ENCODE results near the gene ELK4. TPM values are rescaled to one million over a fixed set of nuclear protein-coding genes. Genes with fewer than 3 reads are reported as not detected.

ELK4 gene, protein sequence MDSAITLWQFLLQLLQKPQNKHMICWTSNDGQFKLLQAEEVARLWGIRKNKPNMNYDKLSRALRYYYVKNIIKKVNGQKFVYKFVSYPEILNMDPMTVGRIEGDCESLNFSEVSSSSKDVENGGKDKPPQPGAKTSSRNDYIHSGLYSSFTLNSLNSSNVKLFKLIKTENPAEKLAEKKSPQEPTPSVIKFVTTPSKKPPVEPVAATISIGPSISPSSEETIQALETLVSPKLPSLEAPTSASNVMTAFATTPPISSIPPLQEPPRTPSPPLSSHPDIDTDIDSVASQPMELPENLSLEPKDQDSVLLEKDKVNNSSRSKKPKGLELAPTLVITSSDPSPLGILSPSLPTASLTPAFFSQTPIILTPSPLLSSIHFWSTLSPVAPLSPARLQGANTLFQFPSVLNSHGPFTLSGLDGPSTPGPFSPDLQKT
- 10 to 100 TPM; 18.5 to 54.9 (median 36.5) TPM for total RNA-seq
- polyA plus RNA-seq, result 10 to 100 TPM in 1 of 2 donors, 1 to 10 TPM in 1; 5.0 to 11.3 TPM
- long read RNA-seq, donor 1, full-length matches to known transcripts, result 3 of 4 reads
- long read RNA-seq, donor 1, partial matches to known transcripts, result 0 of 4 reads
- long read RNA-seq, donor 1, other reads (novel, unspliced or antisense), result 1 of 4 reads
- long read RNA-seq, donor 2, partial matches to known transcripts, result 0 of 5 reads
- long read RNA-seq, donor 2, other reads (novel, unspliced or antisense), result 5 of 5 reads
- long read RNA-seq, donor 3, full-length matches to known transcripts, result 3 of 8 reads
- long read RNA-seq, donor 3, partial matches to known transcripts, result 0 of 8 reads
- long read RNA-seq, donor 3, other reads (novel, unspliced or antisense), result 5 of 8 reads

DNA sequence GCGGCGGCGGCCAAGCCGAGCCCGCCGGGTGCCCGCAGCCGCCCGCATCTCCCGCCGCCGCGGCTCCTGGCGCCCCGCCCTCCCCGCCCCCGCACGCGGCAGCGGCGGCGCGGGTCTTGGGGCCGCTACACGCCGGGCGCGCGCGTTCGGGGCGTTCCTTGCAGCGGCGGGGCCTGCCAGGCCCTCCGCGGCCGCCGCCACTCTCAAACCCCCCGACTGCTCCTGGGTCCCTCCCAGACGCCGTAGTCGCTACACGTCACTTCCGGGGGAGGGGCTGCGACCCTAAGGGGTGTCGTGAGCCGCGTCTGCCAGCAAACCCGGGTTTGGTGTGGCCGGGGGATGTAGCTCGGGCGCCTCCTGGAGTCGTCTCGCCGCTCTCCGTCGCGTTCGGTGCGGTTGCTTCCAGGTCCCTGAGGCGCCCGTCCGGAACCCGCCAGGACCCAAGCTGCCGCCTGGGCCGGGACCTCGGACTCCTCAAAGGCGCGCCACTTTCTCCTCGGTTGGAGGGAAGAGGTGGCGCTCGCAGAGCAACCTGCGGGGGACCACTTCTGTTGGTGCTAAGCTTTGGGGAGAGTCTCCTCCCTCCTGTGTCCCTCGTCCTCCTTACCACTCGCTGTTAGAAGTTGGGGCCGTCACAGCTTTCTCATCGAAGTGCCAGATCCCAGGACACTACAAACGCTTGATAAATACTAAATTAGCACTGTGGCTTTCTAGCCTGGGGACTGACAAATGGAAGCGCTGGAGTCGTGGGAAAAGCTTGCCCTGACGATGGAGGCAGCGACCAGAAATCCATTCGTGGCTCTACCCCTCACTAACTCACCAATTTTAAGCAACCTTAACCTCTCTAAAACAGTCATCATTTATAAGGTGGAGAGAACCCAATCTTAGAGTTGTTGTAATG, at the start of gene ELK4:
Gene ELK4, minus strand, starts transcription at position 244 of the 901 bp plus-strand sequence. CDS start 8,129 bp downstream, outside the sequence.
- TF ChIP-seq POLR2A (IDR thresholded peaks at IDR 0.05), result peak in 1 of 2 donors; percentile 97
- TF ChIP-seq, protein P1, sequence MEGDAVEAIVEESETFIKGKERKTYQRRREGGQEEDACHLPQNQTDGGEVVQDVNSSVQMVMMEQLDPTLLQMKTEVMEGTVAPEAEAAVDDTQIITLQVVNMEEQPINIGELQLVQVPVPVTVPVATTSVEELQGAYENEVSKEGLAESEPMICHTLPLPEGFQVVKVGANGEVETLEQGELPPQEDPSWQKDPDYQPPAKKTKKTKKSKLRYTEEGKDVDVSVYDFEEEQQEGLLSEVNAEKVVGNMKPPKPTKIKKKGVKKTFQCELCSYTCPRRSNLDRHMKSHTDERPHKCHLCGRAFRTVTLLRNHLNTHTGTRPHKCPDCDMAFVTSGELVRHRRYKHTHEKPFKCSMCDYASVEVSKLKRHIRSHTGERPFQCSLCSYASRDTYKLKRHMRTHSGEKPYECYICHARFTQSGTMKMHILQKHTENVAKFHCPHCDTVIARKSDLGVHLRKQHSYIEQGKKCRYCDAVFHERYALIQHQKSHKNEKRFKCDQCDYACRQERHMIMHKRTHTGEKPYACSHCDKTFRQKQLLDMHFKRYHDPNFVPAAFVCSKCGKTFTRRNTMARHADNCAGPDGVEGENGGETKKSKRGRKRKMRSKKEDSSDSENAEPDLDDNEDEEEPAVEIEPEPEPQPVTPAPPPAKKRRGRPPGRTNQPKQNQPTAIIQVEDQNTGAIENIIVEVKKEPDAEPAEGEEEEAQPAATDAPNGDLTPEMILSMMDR (IDR thresholded peaks at IDR 0.05), result peak; percentile 67 to 92 (median 76)
- 1 to 6% (median 1%) methylated on average over 6 to 83 of the region's 83 CpGs for WGBS, 4 donors

DNA sequence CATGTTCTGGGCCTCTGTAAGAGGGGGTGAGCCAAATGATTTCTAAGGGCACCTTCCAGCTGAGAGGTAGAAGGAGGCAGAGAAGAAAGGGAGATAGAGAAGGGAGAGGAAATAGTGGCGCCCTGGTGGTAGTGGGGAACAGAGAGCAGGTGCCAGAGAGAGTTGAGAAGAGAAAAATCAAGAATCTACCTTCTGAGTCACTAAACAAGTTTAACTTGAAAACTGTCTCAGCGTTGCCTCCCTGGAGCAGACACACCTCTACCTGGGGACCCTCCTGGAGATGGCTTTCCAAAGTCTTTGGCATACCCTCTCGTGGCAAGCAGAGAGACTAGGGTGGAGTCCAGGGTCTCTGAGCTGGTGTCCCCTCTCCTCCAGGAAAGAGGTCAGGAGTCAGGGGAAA, 49.6 kb upstream of the ELK4 start:
- H3K9me3 ChIP-seq, result no peaks in the 10 kb centered on the region
- WGBS, 4 donors, result 81 to 88% (median 84%) methylated on average over 3 of the region's 3 CpGs
- H3K27ac ChIP-seq, result no peak overlapping the region
- ATAC-seq, result no peak
- DNase-seq, result no peak
- peaks cover 4 to 35% (median 22%) of the 10 kb centered on the region in 12 donors for H3K4me1 ChIP-seq
- H3K27me3 ChIP-seq, result peaks cover 0 to 6% (median 0%) of the 10 kb centered on the region in 9 donors
- no peaks in the 10 kb centered on the region for H3K36me3 ChIP-seq
- intact Hi-C loops (cut with DNase I), result no loop called here
- TF ChIP-seq POLR2A (IDR thresholded peaks at IDR 0.05), result no peak
- TF ChIP-seq, protein P1 (IDR thresholded peaks at IDR 0.05), result no peak
- no peak overlapping the region for H3K4me3 ChIP-seq

More for the DNA sequence above, at the start of gene ELK4:
- DNase-seq (peak; percentile 99 to 100 (median 99)), ATAC-seq (peak; percentile 99 to 100 (median 99))
- H3K9me3 ChIP-seq, result no peaks in the 10 kb centered on the region
- H3K4me3 ChIP-seq, result peak within 1 kb of the TSS; percentile 47 to 88 (median 74)
- intact Hi-C loops (cut with DNase I), result loop anchor here (1.0 to 10.0 kb wide), 11 partner anchors 35 to 145 kb away; no protein-coding TSS in a partner anchor
- peaks cover 0 to 4% (median 0%) of the 10 kb centered on the region in 9 donors for H3K36me3 ChIP-seq
- H3K4me1 ChIP-seq, result peaks cover 4 to 50% (median 24%) of the 10 kb centered on the region in 12 donors
- H3K27ac ChIP-seq, result peak within 1 kb of the TSS; percentile 89 to 97 (median 95)
- H3K27me3 ChIP-seq, result no peaks in the 10 kb centered on the region

DNA sequence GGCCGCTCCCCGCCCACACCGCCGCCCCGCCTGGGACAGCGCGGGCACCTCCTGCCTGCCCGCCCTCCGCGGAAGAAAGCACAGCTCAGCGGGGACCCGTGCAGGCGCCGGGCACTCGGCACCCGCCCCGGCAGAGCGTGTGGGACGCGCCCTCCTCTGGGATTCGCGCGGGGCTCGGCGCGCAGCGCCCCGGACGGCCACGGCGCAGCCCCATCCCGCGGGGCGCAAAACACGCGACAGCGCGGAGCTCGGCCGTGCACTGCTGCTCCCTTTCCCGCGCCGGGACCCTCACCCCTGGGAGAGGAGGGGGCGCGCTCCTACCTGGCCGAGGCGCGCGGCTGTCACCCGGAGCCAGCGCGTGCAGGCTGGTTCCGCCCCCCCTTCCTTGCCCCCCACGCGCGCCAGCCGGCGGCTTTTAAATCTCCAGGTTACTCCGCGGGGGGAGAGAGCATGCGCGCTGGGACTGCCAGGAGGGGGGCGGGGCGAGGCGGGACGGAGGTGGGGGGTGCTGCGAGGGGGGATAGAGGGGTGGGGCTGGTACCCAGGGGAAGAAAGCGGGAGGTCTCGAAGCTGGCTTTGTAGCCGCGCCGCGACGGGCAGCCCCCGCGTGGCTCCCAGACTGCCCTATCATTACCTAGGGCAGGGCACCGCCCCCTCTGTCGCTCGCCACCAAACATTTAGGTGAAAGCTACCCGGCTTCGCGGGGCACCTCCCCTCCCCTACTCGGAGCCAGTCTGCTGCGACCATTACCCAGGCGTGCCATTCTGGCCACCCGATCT, 48.5 kb upstream of the ELK4 start, which contains the start of gene SLC45A3:
Gene SLC45A3, minus strand, starts transcription at position 437 of the 779 bp plus-strand sequence. CDS start 15,853 bp downstream, outside the sequence.
- TF ChIP-seq, protein P1 (IDR thresholded peaks at IDR 0.05), result no peak
- TF ChIP-seq POLR2A (IDR thresholded peaks at IDR 0.05), result no peak
- peak in 4 of 5 donors; percentile 36 to 69 (median 43) for DNase-seq
- ATAC-seq, result peak in 3 of 4 donors; percentile 27 to 64 (median 63)
- WGBS, 4 donors, result 1 to 6% (median 3%) methylated on average over 21 to 86 of the region's 86 CpGs
- Histone ChIP-seq H3K9me3 (no peaks in the 10 kb centered on the region), H3K36me3 (no peaks in the 10 kb centered on the region), H3K4me3 (peak within 1 kb of the TSS; percentile 54 to 83 (median 64)), H3K27ac (peak within 1 kb of the TSS; percentile 8 to 78 (median 51)), H3K27me3 (peaks cover 0 to 6% (median 0%) of the 10 kb centered on the region in 9 donors), H3K4me1 (peaks cover 4 to 39% (median 26%) of the 10 kb centered on the region in 12 donors)
- intact Hi-C loops (cut with DNase I), result no loop called here

Data from heart left ventricle (tissue), 16 donors.